A673 (cell line): ENCODE results near the gene CLDN20. TPM values are rescaled to one million over a fixed set of nuclear protein-coding genes. Genes with fewer than 3 reads are reported as not detected.
A peak's percentile ranks its signal among the peaks of the same experiment; 100 is the strongest.
"Not testable (repeated sequence)": the region's sequence is repeated elsewhere in the genome, so short reads cannot be mapped to it uniquely, and the experiment has no call there.

Source experiments
- BruUV-seq: library from RNA; stranded (reverse); fragments of 400-500 nt; replicated peaks from 2 replicates; lab custom pipeline; 2021; lab: Mats Ljungman, UMichigan
- CTCF ChIA-PET: fragments of 300-600 bp; sonication (Branson Sonifier 250); formaldehyde crosslinking; loops from one replicate; lab custom pipeline; 2022; ENCODE audit warnings: antibody characterized with exemption; lab: Charles Lee
- POLR2A ChIA-PET: fragments of 300-600 bp; sonication (Branson Sonifier 250); formaldehyde crosslinking; loops from one replicate; lab custom pipeline; 2022; ENCODE audit warnings: antibody characterized with exemption; ENCODE audit not compliant: low non-redundant PET; lab: Charles Lee
- DNase-seq: peaks from one replicate; pipeline ENCODE4 v3.0.0-alpha.2; 2015; ENCODE audit warnings: low spot score
- H3K27ac ChIP-seq: fragments of 200-600 bp; sonication (generic); 2 replicates; pipeline ENCODE4 v1.5.1; 2016; ENCODE audit warnings: mixed run types, low read depth, mild to moderate bottlenecking, mixed read lengths, antibody characterized with exemption, low read length; ENCODE audit not compliant: poor library complexity, severe bottlenecking
- H3K27me3 ChIP-seq: fragments of 200-600 bp; sonication (generic); replicated peaks from 2 replicates; pipeline ENCODE4 v1.6.1; 2017; ENCODE audit warnings: mixed run types, low read depth, mild to moderate bottlenecking, mixed read lengths, antibody characterized with exemption, low read length; ENCODE audit not compliant: insufficient read depth, poor library complexity
- H3K36me3 ChIP-seq: fragments of 200-600 bp; sonication (generic); 2 replicates; pipeline ENCODE4 v1.6.1; 2016; ENCODE audit warnings: mixed run types, mild to moderate bottlenecking, mixed read lengths, antibody characterized with exemption, low read length; ENCODE audit not compliant: insufficient read depth, poor library complexity, severe bottlenecking
- H3K4me1 ChIP-seq: fragments of 200-600 bp; sonication (generic); 2 replicates; pipeline ENCODE4 v1.6.1; 2017; ENCODE audit warnings: mixed run types, mild to moderate bottlenecking, mixed read lengths, antibody characterized with exemption, low read length; ENCODE audit not compliant: insufficient read depth, poor library complexity, severe bottlenecking
- H3K4me3 ChIP-seq: fragments of 200-600 bp; sonication (generic); 2 replicates; pipeline ENCODE4 v1.5.1; 2016; ENCODE audit warnings: low read depth, mixed run types, mild to moderate bottlenecking, mixed read lengths, low read length; ENCODE audit not compliant: poor library complexity, severe bottlenecking
- H3K9me3 ChIP-seq: fragments of 200-600 bp; sonication (generic); 2 replicates; pipeline ENCODE4 v1.6.1; 2016; ENCODE audit warnings: mixed run types, low read depth, mild to moderate bottlenecking, mixed read lengths, antibody characterized with exemption, low read length; ENCODE audit not compliant: poor library complexity, severe bottlenecking
- CTCF ChIP-seq: fragments of 300-800, 200-600 bp; sonication (generic); conservative IDR thresholded peaks from 2 replicates; pipeline ENCODE4 v1.5.1; 2017; ENCODE audit warnings: low read depth, mild to moderate bottlenecking, antibody characterized with exemption, low read length, moderate library complexity, mixed read lengths
- EZH2 ChIP-seq: fragments of 200-600 bp; sonication (generic); IDR thresholded peaks from 2 replicates; pipeline ENCODE4 v1.6.1; 2017; ENCODE audit warnings: borderline replicate concordance, low read depth, mild to moderate bottlenecking, mixed read lengths, antibody characterized with exemption, low read length; ENCODE audit not compliant: poor library complexity, severe bottlenecking
- intact Hi-C: fragments of 100-400 bp; cut with micrococcal nuclease; formaldehyde crosslinking; loops from one replicate; pipeline ENCODE4 v1.10.0; 2022; ENCODE audit not compliant: unreplicated experiment
- total RNA-seq: library from RNA; stranded (reverse); gene quantifications from 2 replicates; pipeline ENCODE4 v1.2.3, GENCODE V29; 2021

The CLDN20 gene
- total RNA-seq, 1 experiment from 2014 or later = not detected

GRCh38 chr6:155268088-155268867 lies 4.5 kb downstream of the CLDN20 start:
- POLR2A ChIA-PET, CTCF ChIA-PET, H3K4me3 ChIP-seq, intact Hi-C loops, H3K27me3 ChIP-seq, H3K9me3 ChIP-seq, H3K27ac ChIP-seq, BruUV-seq: not testable (repeated sequence)
- H3K4me1 ChIP-seq = peaks cover 14% of the 10 kb centered on the region
- TF ChIP-seq CTCF = peak; percentile 66
- H3K36me3 ChIP-seq = peaks cover 18% of the 10 kb centered on the region
- DNase-seq = peak; percentile 57

- TF ChIP-seq EZH2 (no peak), CTCF (no peak)
- H3K4me3 ChIP-seq = no peak overlapping the region
- no peak for DNase-seq
- ChIA-PET CTCF (no interaction called here), POLR2A (no interaction called here)
- H3K27me3 ChIP-seq = no peaks in the 10 kb centered on the region
- intact Hi-C loops = no loop called here
- H3K9me3 ChIP-seq = no peaks in the 10 kb centered on the region
- H3K36me3 ChIP-seq = peaks cover 13% of the 10 kb centered on the region
- no peak overlapping the region for H3K27ac ChIP-seq
- peaks cover 21% of the 10 kb centered on the region for H3K4me1 ChIP-seq
- no TSS peak for BruUV-seq
Observed at GRCh38 chr6:155269765-155270164, 6.0 kb downstream of the CLDN20 start.

GRCh38 chr6:155270561-155271091 lies 6.8 kb downstream of the CLDN20 start:
- POLR2A ChIA-PET = interaction anchor here (0.6 kb wide), 1 partner anchor 26 kb away, joined by 3 read pairs; no protein-coding TSS in a partner anchor
- no TSS peak for BruUV-seq

More at GRCh38 chr6:155270561-155271091, 6.8 kb downstream of the CLDN20 start:
- Histone ChIP-seq H3K27ac (no peak overlapping the region), H3K4me3 (no peak overlapping the region), H3K9me3 (no peaks in the 10 kb centered on the region), H3K36me3 (peaks cover 13% of the 10 kb centered on the region), H3K4me1 (peaks cover 18% of the 10 kb centered on the region), H3K27me3 (no peaks in the 10 kb centered on the region)
- intact Hi-C loops = no loop called here
- DNase-seq = no peak
- CTCF ChIA-PET = no interaction called here
- TF ChIP-seq CTCF = no peak
- TF ChIP-seq EZH2 = no peak
